HG03521 (cell line): ENCODE results near the gene IL34.

Experiments used
- ATAC-seq: cut with Tn5 transposase; IDR thresholded peaks from one replicate; pipeline ENCODE4 v1.9.1; 2021; ENCODE audit warnings: mild to moderate bottlenecking, moderate library complexity; ENCODE audit not compliant: unreplicated experiment

The IL34 gene

GRCh38 chr16:70700101-70701020 is 54.0 kb downstream of the IL34 start:
- no peak for ATAC-seq

- ATAC-seq = no peak
Observed at GRCh38 chr16:70701036-70701435, 54.7 kb downstream of the IL34 start.

- ATAC-seq = no peak
Observed at GRCh38 chr16:70701596-70701995, 55.2 kb downstream of the IL34 start.

GRCh38 chr16:70701998-70702397 is 55.6 kb downstream of the IL34 start:
- no peak for ATAC-seq

GRCh38 chr16:70702624-70703023 is 56.3 kb downstream of the IL34 start:
- ATAC-seq = no peak

- ATAC-seq = no peak
Observed at GRCh38 chr16:70703041-70703834, 56.9 kb downstream of the IL34 start.

GRCh38 chr16:70703835-70704381 is 57.5 kb downstream of the IL34 start:
- ATAC-seq = no peak

- ATAC-seq = no peak
Observed at GRCh38 chr16:70704586-70704985, 58.2 kb downstream of the IL34 start.

GRCh38 chr16:70705056-70705455 is 58.7 kb downstream of the IL34 start:
- ATAC-seq = no peak

- ATAC-seq = no peak
Observed at GRCh38 chr16:70706948-70707465, 60.6 kb downstream of the IL34 start.

- no peak for ATAC-seq
Observed at GRCh38 chr16:70708366-70709246, 62.2 kb downstream of the IL34 start.

GRCh38 chr16:70709457-70709856 is 63.1 kb downstream of the IL34 start:
- ATAC-seq = no peak

GRCh38 chr16:70709942-70710341 is 63.6 kb downstream of the IL34 start:
- no peak for ATAC-seq
